Ishikawa (cell line): ENCODE data around the gene MARCHF11.

Experiments
- CEBPB ChIP-seq: IDR thresholded peaks from 2 replicates; pipeline ENCODE4 v1.6.1; 2012
- CREB1 ChIP-seq: IDR thresholded peaks from 2 replicates; pipeline ENCODE4 v1.6.1; 2012; ENCODE audit warnings: low read depth
- EGR1 ChIP-seq: IDR thresholded peaks from 2 replicates; pipeline ENCODE4 v1.6.1; 2012
- EP300 ChIP-seq: IDR thresholded peaks from 2 replicates; pipeline ENCODE4 v1.6.1; 2012; ENCODE audit warnings: borderline replicate concordance
- FOXM1 ChIP-seq: IDR thresholded peaks from 2 replicates; pipeline ENCODE4 v1.6.1; 2012; ENCODE audit warnings: low read depth, borderline replicate concordance
- NFIC ChIP-seq: IDR thresholded peaks from 2 replicates; pipeline ENCODE4 v1.6.1; 2012
- RAD21 ChIP-seq: IDR thresholded peaks from 2 replicates; pipeline ENCODE4 v1.6.1; 2012; ENCODE audit warnings: low read depth
- TAF1 ChIP-seq: IDR thresholded peaks from 2 replicates; pipeline ENCODE4 v1.6.1; 2012; ENCODE audit warnings: low read depth, mild to moderate bottlenecking
- TCF12 ChIP-seq: IDR thresholded peaks from 2 replicates; pipeline ENCODE4 v1.6.1; 2012; ENCODE audit warnings: low read depth
- TEAD4 ChIP-seq: IDR thresholded peaks from 2 replicates; pipeline ENCODE4 v1.6.1; 2012
- YY1 ChIP-seq: IDR thresholded peaks from 2 replicates; pipeline ENCODE4 v1.6.1; 2012; ENCODE audit warnings: low read depth
- ZBTB7A ChIP-seq: IDR thresholded peaks from 2 replicates; pipeline ENCODE4 v1.6.1; 2012; ENCODE audit warnings: low read depth
- TF ChIP-seq, protein P1 (sequence below): IDR thresholded peaks from 2 replicates; pipeline ENCODE4 v1.6.1; 2012
- TF ChIP-seq, protein P2 (sequence below): IDR thresholded peaks from 2 replicates; pipeline ENCODE4 v1.6.1; 2012; ENCODE audit warnings: low read depth, mild to moderate bottlenecking
- TF ChIP-seq, protein P3 (sequence below): IDR thresholded peaks from 2 replicates; pipeline ENCODE4 v1.6.1; 2012

Gene MARCHF11

DNA sequence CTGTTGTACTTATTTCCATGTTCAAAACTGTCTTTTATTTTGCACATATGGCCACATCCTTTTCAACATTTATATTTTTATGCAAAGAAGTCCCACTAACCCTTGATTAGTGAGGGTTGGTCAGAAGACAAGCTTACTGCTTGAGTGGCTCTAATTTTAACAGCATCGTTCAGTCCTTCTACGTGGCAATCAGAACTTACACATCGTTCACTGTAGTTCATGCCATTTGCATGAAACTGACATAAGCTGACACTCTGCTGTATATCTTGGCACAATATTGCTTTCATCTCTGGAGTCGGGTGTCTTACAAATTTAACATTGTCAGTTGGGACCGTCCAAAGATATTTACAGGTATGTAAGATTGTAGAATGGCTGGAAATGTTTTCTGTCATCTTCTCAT lies 50.6 kb downstream of the MARCHF11 start:
- TF ChIP-seq CEBPB (no peak), TEAD4 (no peak), TCF12 (no peak), ZBTB7A (no peak)
- TF ChIP-seq, protein P1, sequence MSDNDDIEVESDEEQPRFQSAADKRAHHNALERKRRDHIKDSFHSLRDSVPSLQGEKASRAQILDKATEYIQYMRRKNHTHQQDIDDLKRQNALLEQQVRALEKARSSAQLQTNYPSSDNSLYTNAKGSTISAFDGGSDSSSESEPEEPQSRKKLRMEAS, result no peak
- TF ChIP-seq, protein P2, sequence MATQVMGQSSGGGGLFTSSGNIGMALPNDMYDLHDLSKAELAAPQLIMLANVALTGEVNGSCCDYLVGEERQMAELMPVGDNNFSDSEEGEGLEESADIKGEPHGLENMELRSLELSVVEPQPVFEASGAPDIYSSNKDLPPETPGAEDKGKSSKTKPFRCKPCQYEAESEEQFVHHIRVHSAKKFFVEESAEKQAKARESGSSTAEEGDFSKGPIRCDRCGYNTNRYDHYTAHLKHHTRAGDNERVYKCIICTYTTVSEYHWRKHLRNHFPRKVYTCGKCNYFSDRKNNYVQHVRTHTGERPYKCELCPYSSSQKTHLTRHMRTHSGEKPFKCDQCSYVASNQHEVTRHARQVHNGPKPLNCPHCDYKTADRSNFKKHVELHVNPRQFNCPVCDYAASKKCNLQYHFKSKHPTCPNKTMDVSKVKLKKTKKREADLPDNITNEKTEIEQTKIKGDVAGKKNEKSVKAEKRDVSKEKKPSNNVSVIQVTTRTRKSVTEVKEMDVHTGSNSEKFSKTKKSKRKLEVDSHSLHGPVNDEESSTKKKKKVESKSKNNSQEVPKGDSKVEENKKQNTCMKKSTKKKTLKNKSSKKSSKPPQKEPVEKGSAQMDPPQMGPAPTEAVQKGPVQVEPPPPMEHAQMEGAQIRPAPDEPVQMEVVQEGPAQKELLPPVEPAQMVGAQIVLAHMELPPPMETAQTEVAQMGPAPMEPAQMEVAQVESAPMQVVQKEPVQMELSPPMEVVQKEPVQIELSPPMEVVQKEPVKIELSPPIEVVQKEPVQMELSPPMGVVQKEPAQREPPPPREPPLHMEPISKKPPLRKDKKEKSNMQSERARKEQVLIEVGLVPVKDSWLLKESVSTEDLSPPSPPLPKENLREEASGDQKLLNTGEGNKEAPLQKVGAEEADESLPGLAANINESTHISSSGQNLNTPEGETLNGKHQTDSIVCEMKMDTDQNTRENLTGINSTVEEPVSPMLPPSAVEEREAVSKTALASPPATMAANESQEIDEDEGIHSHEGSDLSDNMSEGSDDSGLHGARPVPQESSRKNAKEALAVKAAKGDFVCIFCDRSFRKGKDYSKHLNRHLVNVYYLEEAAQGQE, result no peak

DNA sequence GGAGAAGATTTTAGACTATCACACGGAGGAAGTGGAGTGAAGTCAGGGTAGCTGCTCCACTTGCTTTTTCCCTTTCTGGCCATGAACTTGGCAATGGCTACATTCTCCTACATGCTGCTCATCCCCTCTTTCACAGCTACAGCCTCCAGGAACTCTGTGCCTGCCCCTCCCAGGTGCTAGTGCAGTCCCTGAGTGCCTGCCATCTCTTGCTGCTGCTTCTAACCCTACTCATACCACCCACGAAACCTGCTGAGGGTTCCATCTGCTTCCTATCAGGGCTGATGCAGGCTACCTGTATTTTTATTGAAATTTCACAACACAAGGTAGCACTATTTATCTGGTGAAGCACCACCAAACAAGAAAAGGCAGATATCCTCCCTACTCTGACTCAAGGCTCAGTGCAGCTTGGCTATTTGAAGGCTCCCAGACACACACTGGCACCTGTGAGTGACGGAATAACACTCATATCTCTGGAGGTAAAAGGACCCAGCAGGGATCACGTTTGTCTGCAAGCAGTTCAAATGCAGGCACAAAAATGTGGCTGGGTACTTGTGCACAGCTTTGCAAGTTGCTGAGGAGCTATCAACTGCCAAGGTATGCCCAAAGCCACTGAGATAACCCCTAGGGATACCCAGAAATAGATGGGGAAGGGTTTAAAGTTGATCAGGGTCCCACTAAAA lies 51.6 kb downstream of the MARCHF11 start:
- TF ChIP-seq ZBTB7A (no peak), TEAD4 (no peak), TAF1 (no peak), RAD21 (no peak), FOXM1 (no peak), YY1 (no peak)

DNA sequence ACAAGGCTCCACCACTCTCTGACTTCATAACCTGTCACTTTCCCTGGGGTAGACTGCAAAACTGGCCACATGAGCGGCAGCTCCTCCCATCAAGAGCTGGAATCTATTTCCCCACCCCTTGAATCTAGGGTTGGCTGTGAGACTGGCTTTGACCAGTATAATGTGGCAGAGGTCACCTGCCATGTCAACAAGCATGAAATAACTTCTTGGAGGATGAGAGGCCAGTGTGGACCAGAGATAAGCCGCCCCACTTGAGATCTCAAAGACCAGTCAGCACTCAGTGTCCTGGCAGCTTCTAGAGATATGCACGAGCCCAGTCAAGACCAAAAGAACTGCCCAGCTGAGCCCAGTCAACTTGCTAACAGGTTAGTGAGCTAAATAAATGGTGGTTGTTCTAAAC lies 59.0 kb downstream of the MARCHF11 start:
- TF ChIP-seq CREB1 (no peak), EGR1 (no peak), CEBPB (no peak)

DNA sequence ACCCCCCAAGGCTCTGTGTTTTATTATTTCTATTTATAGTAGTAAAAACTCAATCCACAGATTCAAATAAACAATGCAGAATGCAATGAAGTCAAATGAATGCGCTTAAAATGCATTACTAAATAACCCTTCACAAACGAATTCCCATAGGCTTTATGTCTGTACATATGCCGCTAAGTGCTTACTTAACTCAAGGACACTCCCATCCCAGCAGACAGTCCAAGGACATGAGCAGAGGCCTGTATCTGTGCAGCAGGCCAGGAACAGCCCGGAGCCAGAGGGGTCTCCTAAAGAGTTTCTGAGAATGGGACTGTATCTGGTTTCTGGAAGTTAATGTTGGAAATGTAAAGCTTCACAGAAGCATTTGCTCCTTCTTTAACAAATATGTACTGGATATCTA lies 59.8 kb downstream of the MARCHF11 start:
- no peak for TF ChIP-seq EP300

DNA sequence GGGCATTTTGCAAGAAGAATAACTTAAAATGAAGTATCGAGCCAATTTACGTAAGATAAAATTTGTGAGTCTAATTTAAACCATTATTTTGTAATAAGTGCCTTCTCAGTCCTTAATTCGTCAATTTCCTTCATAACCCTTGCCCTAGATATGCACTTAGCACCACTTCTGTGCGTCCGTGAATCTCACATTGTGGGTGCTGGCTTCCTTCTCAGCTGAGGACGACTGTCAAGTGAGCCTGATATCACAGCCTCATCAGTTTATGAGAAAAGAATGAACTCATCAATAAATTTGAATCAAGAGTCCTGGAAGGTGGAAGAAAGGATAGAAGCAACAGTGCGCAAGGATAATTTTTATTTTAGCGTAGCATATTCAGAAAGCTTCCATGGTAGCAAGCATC lies 64.5 kb downstream of the MARCHF11 start:
- TF ChIP-seq, protein P3, sequence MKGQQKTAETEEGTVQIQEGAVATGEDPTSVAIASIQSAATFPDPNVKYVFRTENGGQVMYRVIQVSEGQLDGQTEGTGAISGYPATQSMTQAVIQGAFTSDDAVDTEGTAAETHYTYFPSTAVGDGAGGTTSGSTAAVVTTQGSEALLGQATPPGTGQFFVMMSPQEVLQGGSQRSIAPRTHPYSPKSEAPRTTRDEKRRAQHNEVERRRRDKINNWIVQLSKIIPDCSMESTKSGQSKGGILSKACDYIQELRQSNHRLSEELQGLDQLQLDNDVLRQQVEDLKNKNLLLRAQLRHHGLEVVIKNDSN, result no peak
- no peak for TF ChIP-seq EP300
- no peak for TF ChIP-seq CREB1
- no peak for TF ChIP-seq CEBPB
- TF ChIP-seq, protein P1, result no peak
- TF ChIP-seq TEAD4, result no peak
- no peak for TF ChIP-seq YY1
- no peak for TF ChIP-seq EGR1
- TF ChIP-seq TCF12, result no peak
- no peak for TF ChIP-seq RAD21
- TF ChIP-seq FOXM1, result no peak
- TF ChIP-seq NFIC, result no peak

DNA sequence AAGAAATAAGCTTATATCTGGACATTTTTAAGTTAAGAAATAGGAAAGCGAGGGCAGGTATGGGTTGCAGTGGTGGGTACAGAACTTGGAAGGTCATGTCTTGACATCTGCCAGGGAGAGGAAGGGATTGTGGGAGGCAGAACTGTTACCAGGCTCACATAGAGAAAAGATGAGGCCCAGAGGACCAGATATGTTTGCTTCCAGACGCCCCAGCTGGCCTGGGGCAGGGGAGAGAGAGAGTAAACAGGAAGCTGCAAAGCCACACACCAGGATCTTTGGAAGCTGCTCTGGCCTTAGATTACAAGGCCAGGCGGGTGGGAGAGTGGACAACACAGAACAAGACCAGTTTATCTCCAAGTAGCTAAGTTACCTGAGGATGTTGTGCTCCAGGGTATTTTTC lies 71.2 kb downstream of the MARCHF11 start:
- TF ChIP-seq EP300 (no peak), TAF1 (no peak), ZBTB7A (no peak), NFIC (no peak), RAD21 (no peak), EGR1 (no peak), CREB1 (no peak), CEBPB (no peak), FOXM1 (no peak), TEAD4 (no peak), YY1 (no peak), TCF12 (no peak)
- TF ChIP-seq, protein P2, result no peak
- TF ChIP-seq, protein P3, result no peak
- TF ChIP-seq, protein P1, result no peak

DNA sequence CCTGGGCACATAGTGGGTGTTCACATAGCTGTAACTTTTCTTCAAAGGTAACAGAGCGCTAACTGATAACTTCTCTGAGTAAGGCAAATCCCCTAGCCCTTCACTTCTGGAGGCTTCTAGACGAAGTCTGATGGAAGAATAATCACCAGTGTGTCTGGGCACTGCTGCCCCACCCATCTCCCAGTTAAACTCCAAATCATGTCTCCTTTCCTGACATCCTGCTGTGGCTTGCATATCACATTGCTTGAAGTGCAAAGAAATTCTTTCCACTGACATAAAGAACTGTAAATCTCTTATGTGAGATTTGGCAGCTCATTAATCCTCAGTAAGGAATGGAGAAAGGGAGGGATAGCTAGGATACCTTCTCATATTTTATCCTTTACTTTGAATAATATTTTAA lies 74.6 kb downstream of the MARCHF11 start:
- TF ChIP-seq, protein P3, result no peak
- TF ChIP-seq CREB1 (no peak), CEBPB (no peak), FOXM1 (no peak)
- TF ChIP-seq, protein P2, result no peak
